ENCODE data around the gene ASTN2. TPM values are rescaled to one million over a fixed set of nuclear protein-coding genes. Genes with fewer than 3 reads are reported as not detected.

The ASTN2 gene
- total and polyA plus RNA-seq, 2 experiments from 2014 or later: 7.0 to 24.6 TPM

GRCh38 chr9:117354997-117355396 lies 59.9 kb downstream of the ASTN2 start:
- no peaks in the 10 kb centered on the region for H3K36me3 ChIP-seq (ENCODE audit: insufficient read depth)
- H4K20me1 ChIP-seq (replicated peaks; ENCODE audit: insufficient read depth): no peaks in the 10 kb centered on the region
- TF ChIP-seq EZH2 (IDR thresholded peaks at IDR 0.05; ENCODE audit: low read depth, unreplicated experiment) (no peak), REST (IDR thresholded peaks at IDR 0.05; ENCODE audit: unreplicated experiment) (no peak), ZNF114 (CRISPR knock-in tag; IDR thresholded peaks at IDR 0.05) (no peak), POLR2AphosphoS5 (IDR thresholded peaks at IDR 0.05; ENCODE audit: low read depth) (no peak), ETS1 (IDR thresholded peaks at IDR 0.05) (no peak), STAT1 (IDR thresholded peaks at IDR 0.05; ENCODE audit: unreplicated experiment) (no peak), NANOG (IDR thresholded peaks at IDR 0.05; ENCODE audit: borderline replicate concordance) (no peak), ZNF462 (CRISPR knock-in tag; IDR thresholded peaks at IDR 0.05) (no peak), JUNB (IDR thresholded peaks at IDR 0.05; ENCODE audit: unreplicated experiment) (no peak), ZNF331 (CRISPR knock-in tag; IDR thresholded peaks at IDR 0.05; ENCODE audit: low read depth) (no peak), CREB1 (CRISPR knock-in tag; IDR thresholded peaks at IDR 0.05; ENCODE audit: low read depth) (no peak), CTCF (conservative IDR thresholded peaks at IDR 0.05; ENCODE audit: low read depth in 2 of 2) (no peak)
- no peak overlapping the region for H3K27ac ChIP-seq (ENCODE audit: low read depth)
- peaks cover 20% of the 10 kb centered on the region; the same call in 1 of the 2 replicates for H3K9me2 ChIP-seq (ENCODE audit: insufficient read depth)
- H3K27me3 ChIP-seq (ENCODE audit: insufficient read depth): no peaks in the 10 kb centered on the region
- no peaks in the 10 kb centered on the region; the same call in 1 of the 2 replicates for H3K79me2 ChIP-seq (replicated peaks; ENCODE audit: insufficient read depth)
- no peak overlapping the region for H3K4me3 ChIP-seq
- Mint-ChIP-seq H3K27me3 (ENCODE audit: insufficient read depth, low read depth, poor library complexity) (no peaks in the 10 kb centered on the region), H3K4me3 (no peak overlapping the region), H3K27ac (no peak overlapping the region), H3K36me3 (ENCODE audit: low read depth) (no peaks in the 10 kb centered on the region), H3K4me1 (peaks cover 25% of the 10 kb centered on the region), H3K9me3 (no peaks in the 10 kb centered on the region)
- no peak overlapping the region for H3K4me2 ChIP-seq
- no peak for ATAC-seq
- no peaks in the 10 kb centered on the region for H3F3A ChIP-seq (replicated peaks; ENCODE audit: low read depth)
- no peaks in the 10 kb centered on the region for H3K4me1 ChIP-seq (ENCODE audit: insufficient read depth)
- no peak for DNase-seq (ENCODE audit: low spot score)
- no peak overlapping the region for H2AFZ ChIP-seq

All from GM23338 (cell line).